Suprapubic skin (tissue), 4 donors: ENCODE data around the gene ABRACL. TPM values are rescaled to one million over a fixed set of nuclear protein-coding genes. Genes with fewer than 3 reads are reported as not detected.

Experiments
- DNase-seq, 2 donors: peaks; one replicate each; pipeline ENCODE4 v3.0.0-alpha.2; 2019; ENCODE audit warnings: low spot score in 2 of 2
- H3K27ac ChIP-seq: fragments of 200-600 bp; sonication (generic); one replicate; pipeline ENCODE4 v1.5.1; 2019
- H3K27me3 ChIP-seq: fragments of 200-600 bp; sonication (generic); one replicate; pipeline ENCODE4 v1.5.1; 2019
- H3K36me3 ChIP-seq: fragments of 200-600 bp; sonication (generic); one replicate; pipeline ENCODE4 v1.5.1; 2019
- H3K4me1 ChIP-seq: fragments of 200-600 bp; sonication (generic); one replicate; pipeline ENCODE4 v1.5.1; 2019
- H3K4me3 ChIP-seq: fragments of 200-600 bp; sonication (generic); one replicate; pipeline ENCODE4 v1.5.1; 2019; ENCODE audit warnings: mild to moderate bottlenecking
- H3K9me3 ChIP-seq: fragments of 200-600 bp; sonication (generic); one replicate; pipeline ENCODE4 v1.5.1; 2019
- CTCF ChIP-seq, 2 donors: fragments of 200-600 bp in 1 of 2; fragments of 450-650 bp in 1 of 2; sonication (generic) in 1 of 2; IDR thresholded peaks; one replicate each; pipeline ENCODE4 v1.5.1; 2016 to 2019; ENCODE audit warnings: antibody characterized with exemption in 2 of 2, mild to moderate bottlenecking in 1 of 2, moderate library complexity in 1 of 2
- EP300 ChIP-seq: sonication (generic); formaldehyde crosslinking; IDR thresholded peaks from one replicate; pipeline ENCODE4 v1.6.1; 2017; ENCODE audit warnings: antibody characterized with exemption
- POLR2A ChIP-seq, 2 donors: fragments of 450-650 bp; IDR thresholded peaks; one replicate each; pipeline ENCODE4 v1.6.1; 2017; ENCODE audit warnings: antibody characterized with exemption in 2 of 2, mild to moderate bottlenecking in 2 of 2, moderate library complexity in 2 of 2
- POLR2AphosphoS5 ChIP-seq, 3 donors: sonication (generic); formaldehyde crosslinking; IDR thresholded peaks; one replicate each; pipeline ENCODE4 v1.6.1; 2017; ENCODE audit warnings: antibody characterized with exemption in 3 of 3
- WGBS: methylation state at CpG from one replicate; pipeline ENCODE4 v1.1.5; 2018; 5-methylcytosine and 5-hydroxymethylcytosine counted together
- total RNA-seq, 4 donors: library from RNA; depleted of rRNA; stranded (reverse); fragments of >200 nt; gene quantifications; one replicate each; pipeline ENCODE4 v1.1.0, GENCODE V29; 2016

ABRACL gene
- 10 to 100 TPM; 12.0 to 25.0 (median 16.0) TPM for total RNA-seq

- Histone ChIP-seq H3K4me3 (peak within 1 kb of the TSS; percentile 94), H3K27me3 (no peaks in the 10 kb centered on the region), H3K36me3 (no peaks in the 10 kb centered on the region), H3K27ac (peak within 1 kb of the TSS; percentile 79), H3K4me1 (peaks cover 24% of the 10 kb centered on the region), H3K9me3 (no peaks in the 10 kb centered on the region)
- WGBS, result under 1% methylated on average over 57 of the region's 77 CpGs
- TF ChIP-seq EP300 (no peak), POLR2A (IDR thresholded peaks at IDR 0.05) (peak in 1 of 2 donors; percentile 40)
- DNase-seq, result peak; percentile 71 to 83
These were observed at the start of gene ABRACL for GRCh38 chr6:139028658-139029469. Gene ABRACL, plus strand, starts transcription at chr6:139028745. Its CDS starts 5,416 bp downstream, at chr6:139034161.

GRCh38 chr6:138979365-138979764, 49.2 kb upstream of the ABRACL start:
- DNase-seq, result no peak
- no peaks in the 10 kb centered on the region for H3K9me3 ChIP-seq
- peaks cover 48% of the 10 kb centered on the region for H3K4me1 ChIP-seq
- no peak overlapping the region for H3K4me3 ChIP-seq
- 64% methylated on average over 2 of the region's 2 CpGs for WGBS
- no peak for TF ChIP-seq POLR2A (IDR thresholded peaks at IDR 0.05)
- TF ChIP-seq POLR2AphosphoS5 (IDR thresholded peaks at IDR 0.05), result no peak
- no peak for TF ChIP-seq EP300
- no peak for TF ChIP-seq CTCF (IDR thresholded peaks at IDR 0.05)
- H3K27ac ChIP-seq, result no peak overlapping the region
- H3K27me3 ChIP-seq, result no peaks in the 10 kb centered on the region
- H3K36me3 ChIP-seq, result no peaks in the 10 kb centered on the region

GRCh38 chr6:138979813-138980668, 48.5 kb upstream of the ABRACL start:
- Histone ChIP-seq H3K27me3 (no peaks in the 10 kb centered on the region), H3K9me3 (no peaks in the 10 kb centered on the region), H3K27ac (no peak overlapping the region), H3K4me3 (no peak overlapping the region), H3K4me1 (peaks cover 47% of the 10 kb centered on the region), H3K36me3 (no peaks in the 10 kb centered on the region)
- WGBS, result 90% methylated on average over 5 of the region's 5 CpGs
- no peak for DNase-seq
- no peak for TF ChIP-seq EP300
- no peak for TF ChIP-seq POLR2A (IDR thresholded peaks at IDR 0.05)
- no peak for TF ChIP-seq POLR2AphosphoS5 (IDR thresholded peaks at IDR 0.05)
- TF ChIP-seq CTCF (IDR thresholded peaks at IDR 0.05), result no peak

GRCh38 chr6:138981416-138981815, 47.1 kb upstream of the ABRACL start:
- TF ChIP-seq POLR2A (IDR thresholded peaks at IDR 0.05) (no peak), EP300 (no peak), POLR2AphosphoS5 (IDR thresholded peaks at IDR 0.05) (no peak), CTCF (IDR thresholded peaks at IDR 0.05) (no peak)
- Histone ChIP-seq H3K9me3 (no peaks in the 10 kb centered on the region), H3K4me1 (peaks cover 54% of the 10 kb centered on the region), H3K27me3 (no peaks in the 10 kb centered on the region), H3K36me3 (no peaks in the 10 kb centered on the region), H3K27ac (no peak overlapping the region), H3K4me3 (no peak overlapping the region)
- no peak for DNase-seq
- whole genome bisulfite sequencing, result 53% methylated on average over 2 of the region's 2 CpGs

GRCh38 chr6:138986578-138986977, 42.0 kb upstream of the ABRACL start:
- Histone ChIP-seq H3K9me3 (no peaks in the 10 kb centered on the region), H3K4me3 (peak overlapping the region; percentile 90), H3K27me3 (no peaks in the 10 kb centered on the region), H3K36me3 (no peaks in the 10 kb centered on the region), H3K4me1 (peaks cover 44% of the 10 kb centered on the region), H3K27ac (peak overlapping the region; percentile 94)
- no peak for TF ChIP-seq CTCF (IDR thresholded peaks at IDR 0.05)
- no peak for TF ChIP-seq EP300
- TF ChIP-seq POLR2AphosphoS5 (IDR thresholded peaks at IDR 0.05), result no peak
- no peak for TF ChIP-seq POLR2A (IDR thresholded peaks at IDR 0.05)
- 4% methylated on average over 3 of the region's 3 CpGs for WGBS
- DNase-seq, result no peak
